ENCODE results near the gene ZFPM1. TPM values are rescaled to one million over a fixed set of nuclear protein-coding genes. Genes with fewer than 3 reads are reported as not detected.
A peak's percentile ranks its signal among the peaks of the same experiment; 100 is the strongest.

Gene ZFPM1
- total and polyA plus RNA-seq, 2 of the 8 experiments (the other 6 are each of a cell fraction or from before 2014, with no cell fraction given) = 0.74 to 4.8 TPM

DNA sequence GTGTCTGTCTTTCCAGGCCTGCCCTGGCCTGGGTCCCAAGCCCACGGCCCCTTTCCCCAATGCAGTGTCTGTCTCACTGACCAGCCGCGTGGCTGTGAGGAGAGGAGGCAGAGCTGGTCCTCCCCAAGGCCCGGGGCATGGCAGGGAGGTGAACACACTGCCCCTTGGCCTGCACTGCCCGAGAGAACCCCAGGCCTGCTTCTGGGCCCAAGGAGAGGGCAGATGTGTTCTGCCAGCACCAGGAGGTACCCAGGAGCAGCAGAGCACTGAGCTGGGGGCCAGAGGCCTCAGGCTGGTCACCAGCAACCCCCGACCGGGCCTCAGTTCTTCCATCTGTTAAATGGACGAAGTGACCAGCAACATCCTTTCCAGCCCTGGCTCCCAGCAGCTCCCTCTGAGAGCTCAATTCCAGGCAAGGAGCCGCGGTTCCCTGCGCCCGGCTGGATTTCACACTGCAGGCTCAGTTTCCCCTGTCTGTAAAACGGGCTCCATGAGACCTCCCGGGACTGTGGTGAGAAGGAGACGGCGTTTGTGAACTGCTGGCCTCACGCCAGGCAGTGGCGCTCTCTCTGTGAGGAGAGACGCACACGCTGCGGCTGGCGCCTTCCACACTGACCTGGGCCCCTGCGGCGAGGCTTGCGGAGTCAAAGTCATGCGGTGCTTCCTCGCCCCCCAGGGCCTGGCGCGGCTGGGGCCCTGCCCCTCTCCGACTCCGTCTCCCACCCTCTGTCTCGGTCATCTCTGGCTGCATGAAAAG, 8.1 kb upstream of the ZFPM1 start:
- Histone ChIP-seq H3K56ac (replicated peaks; ENCODE audit: insufficient read length, low read depth, low read length) (no peak overlapping the region), H3K9ac (replicated peaks in 1 of 4; ENCODE audit: extremely low read depth in 1 of 4, low read depth in 3 of 4, low read length in 3 of 4) (no peak overlapping the region), H3K4me3 (ENCODE audit: extremely low read depth in 1 of 4, insufficient read depth in 2 of 4, low read depth in 3 of 4, low read length in 4 of 4) (no peak overlapping the region), H2BK20ac (ENCODE audit: low read length) (no peak overlapping the region), H3K4me1 (replicated peaks in 1 of 4; ENCODE audit: control insufficient read depth in 3 of 4, insufficient read depth in 4 of 4, low read length in 3 of 4) (peaks cover 0 to 11% (median 1%) of the 10 kb centered on the region in 4 experiments; a peak in 3 of 7 replicates), H2BK120ac (replicated peaks; ENCODE audit: low read depth, low read length) (no peak overlapping the region), H3K4me2 (ENCODE audit: insufficient read depth in 1 of 2, low read depth in 2 of 2, low read length in 2 of 2) (no peak overlapping the region), H3K9me3 (ENCODE audit: insufficient read depth in 2 of 2, low read depth in 1 of 2, low read length in 1 of 2) (no peaks in the 10 kb centered on the region), H2BK15ac (ENCODE audit: low read length) (no peak overlapping the region), H4K8ac (ENCODE audit: extremely low read depth, insufficient read depth, low read length) (no peak overlapping the region), H2AK5ac (ENCODE audit: low read depth, low read length) (no peak overlapping the region), H3K4ac (replicated peaks; ENCODE audit: insufficient read length, low read depth, low read length) (no peak overlapping the region), H3K27me3 (replicated peaks in 1 of 4; ENCODE audit: control insufficient read depth in 3 of 4, extremely low read depth in 1 of 4, insufficient read depth in 3 of 4, low read length in 3 of 4) (0 out of 7 replicates have a peak, but pooled peaks cover 0 to 3% (median 0%) of the 10 kb centered on the region in 4 experiments), H2BK12ac (ENCODE audit: low read depth, low read length) (no peak overlapping the region), H3K27ac (ENCODE audit: low read depth, low read length) (no peak overlapping the region), H3K18ac (ENCODE audit: extremely low read depth, low read length) (no peak overlapping the region), H3K79me1 (ENCODE audit: low read depth, low read length) (no peaks in the 10 kb centered on the region), H4K20me1 (replicated peaks in 1 of 2; ENCODE audit: control insufficient read depth in 1 of 2, insufficient read depth in 2 of 2, low read length in 2 of 2) (no peaks in the 10 kb centered on the region), H3K23me2 (ENCODE audit: low read depth, low read length) (no peaks in the 10 kb centered on the region), H4K5ac (ENCODE audit: insufficient read length, low read depth, low read length) (no peak overlapping the region), H2AFZ (ENCODE audit: low read length) (no peak overlapping the region), H3K23ac (ENCODE audit: insufficient read length) (no peak overlapping the region), H3K79me2 (ENCODE audit: control insufficient read depth in 1 of 2, insufficient read depth in 2 of 2, low read length in 2 of 2) (no peaks in the 10 kb centered on the region), H2BK5ac (ENCODE audit: low read depth, low read length) (no peak overlapping the region), H3K36me3 (ENCODE audit: control insufficient read depth in 2 of 4, insufficient read depth in 4 of 4, low read length in 3 of 4) (no peaks in the 10 kb centered on the region), H4K91ac (replicated peaks; ENCODE audit: insufficient read length, low read length) (no peak overlapping the region), H3K14ac (ENCODE audit: insufficient read length) (no peak overlapping the region)
- FAIRE-seq = no peak
- ChIA-PET CTCF (ENCODE audit: partially characterized antibody) (interaction anchor here (0.8 to 3.1 kb wide), 12 partner anchors 24 to 116 kb away, joined by 3 to 21 read pairs (median 5); no protein-coding TSS in a partner anchor), POLR2A (ENCODE audit: partially characterized antibody) (no interaction called here)
- no peak for DNase-seq (ENCODE audit: low read depth in 1 of 2, low spot score in 2 of 2)
- TF ChIP-seq, protein P1, sequence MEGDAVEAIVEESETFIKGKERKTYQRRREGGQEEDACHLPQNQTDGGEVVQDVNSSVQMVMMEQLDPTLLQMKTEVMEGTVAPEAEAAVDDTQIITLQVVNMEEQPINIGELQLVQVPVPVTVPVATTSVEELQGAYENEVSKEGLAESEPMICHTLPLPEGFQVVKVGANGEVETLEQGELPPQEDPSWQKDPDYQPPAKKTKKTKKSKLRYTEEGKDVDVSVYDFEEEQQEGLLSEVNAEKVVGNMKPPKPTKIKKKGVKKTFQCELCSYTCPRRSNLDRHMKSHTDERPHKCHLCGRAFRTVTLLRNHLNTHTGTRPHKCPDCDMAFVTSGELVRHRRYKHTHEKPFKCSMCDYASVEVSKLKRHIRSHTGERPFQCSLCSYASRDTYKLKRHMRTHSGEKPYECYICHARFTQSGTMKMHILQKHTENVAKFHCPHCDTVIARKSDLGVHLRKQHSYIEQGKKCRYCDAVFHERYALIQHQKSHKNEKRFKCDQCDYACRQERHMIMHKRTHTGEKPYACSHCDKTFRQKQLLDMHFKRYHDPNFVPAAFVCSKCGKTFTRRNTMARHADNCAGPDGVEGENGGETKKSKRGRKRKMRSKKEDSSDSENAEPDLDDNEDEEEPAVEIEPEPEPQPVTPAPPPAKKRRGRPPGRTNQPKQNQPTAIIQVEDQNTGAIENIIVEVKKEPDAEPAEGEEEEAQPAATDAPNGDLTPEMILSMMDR (IDR thresholded peaks at IDR 0.05; ENCODE audit: control extremely low read depth in 1 of 3, insufficient read depth in 1 of 3, low read depth in 1 of 3, low read length in 3 of 3) = peak; percentile 32 to 33 (median 32); a peak in 3 of 4 replicates
- no peak for TF ChIP-seq RFX5 (IDR thresholded peaks at IDR 0.05; ENCODE audit: borderline replicate concordance, low read depth, low read length)
- peak; percentile 31 to 32; a peak in 2 of 4 replicates for TF ChIP-seq RAD21 (IDR thresholded peaks at IDR 0.05 in 1 of 2, conservative IDR thresholded peaks at IDR 0.05 in 1 of 2; ENCODE audit: low read depth in 2 of 2, low read length in 2 of 2)
- TF ChIP-seq KDM1A (IDR thresholded peaks at IDR 0.05; ENCODE audit: borderline replicate concordance, low read length) = peak; percentile 24; the same call in 1 of the 2 replicates
- TF ChIP-seq GABPA (IDR thresholded peaks at IDR 0.05; ENCODE audit: borderline replicate concordance, insufficient read depth, low read length) = 0 out of 2 replicates have a peak, but pooled peaks have one; percentile 15
- TF ChIP-seq BACH1 (IDR thresholded peaks at IDR 0.05; ENCODE audit: low read length) = no peak
- WGBS, 2 experiments (ENCODE audit: extremely low coverage in 1 of 2, insufficient coverage in 1 of 2, insufficient read length in 1 of 2, insufficient replicate concordance in 2 of 2, low coverage in 1 of 2, low lambda C conversion rate in 2 of 2, missing lambda C conversion rate in 1 of 2) = 87% methylated on average over 32 of the region's 32 CpGs; no CpG with 5 or more reads in 1 of the 2 experiments
